ENCODE results near the gene UGT1A6.

The UGT1A6 gene

GRCh38 chr2:233822101-233822771, 129.5 kb downstream of the UGT1A6 start:
- no peak for DNase-seq

Data from activated CD4-positive, alpha-beta T cell treated with anti-CD3 and anti-CD28 coated beads, Interleukin-2, amount 50 U/mL, for 4 hours (primary cell).